Caco-2 (cell line): ENCODE results near the gene CSNK2A3. TPM values are rescaled to one million over a fixed set of nuclear protein-coding genes. Genes with fewer than 3 reads are reported as not detected.

ENCODE experiments used
- BruUV-seq: library from RNA; stranded (reverse); fragments of 400-500 nt; replicated peaks from 2 replicates; lab custom pipeline; 2021; lab: Mats Ljungman, UMichigan
- CTCF ChIA-PET: fragments of 300-600 bp; sonication (Branson Sonifier 250); formaldehyde crosslinking; loops from one replicate; lab custom pipeline; 2022; ENCODE audit warnings: antibody characterized with exemption; lab: Charles Lee
- POLR2A ChIA-PET: fragments of 300-600 bp; sonication (Branson Sonifier 250); formaldehyde crosslinking; loops from one replicate; lab custom pipeline; 2022; ENCODE audit warnings: antibody characterized with exemption; lab: Charles Lee
- DNase-seq, 2 experiments: peaks; one replicate each; pipeline versions ENCODE4 v3.0.0 to v3.0.0-alpha.2; 2020 to 2022
- H3K27me3 ChIP-seq: replicated peaks from 2 replicates; pipeline ENCODE4 v1.6.0; 2011; ENCODE audit warnings: low read length; ENCODE audit not compliant: control insufficient read depth, insufficient read depth
- H3K36me3 ChIP-seq: 2 replicates; pipeline ENCODE4 v1.5.1; 2011; ENCODE audit warnings: low read length; ENCODE audit not compliant: control insufficient read depth, insufficient read depth
- H3K4me1 ChIP-seq: fragments of 250-450 bp; sonication (Bioruptor Pico); 2 replicates; pipeline ENCODE4 v1.5.1; 2020; ENCODE audit warnings: mild to moderate bottlenecking
- H3K4me3 ChIP-seq: 2 replicates; pipeline ENCODE4 v1.5.1; 2011; ENCODE audit warnings: low read depth, mild to moderate bottlenecking, control low read depth, low read length
- H3K9me3 ChIP-seq: fragments of 250-450 bp; sonication (Bioruptor Pico); 2 replicates; pipeline ENCODE4 v1.5.1; 2020; ENCODE audit warnings: mild to moderate bottlenecking, moderate library complexity
- H3K27ac Mint-ChIP-seq: one replicate; pipeline ENCODE4 v1.8.0; 2022; ENCODE audit warnings: mixed read lengths; ENCODE audit not compliant: unreplicated experiment
- H3K27me3 Mint-ChIP-seq: one replicate; pipeline ENCODE4 v1.8.0; 2022; ENCODE audit warnings: mixed read lengths; ENCODE audit not compliant: insufficient read depth, unreplicated experiment
- H3K36me3 Mint-ChIP-seq: one replicate; pipeline ENCODE4 v1.8.0; 2022; ENCODE audit warnings: mild to moderate bottlenecking, mixed read lengths; ENCODE audit not compliant: insufficient read depth, unreplicated experiment
- H3K4me1 Mint-ChIP-seq: one replicate; pipeline ENCODE4 v1.8.0; 2022; ENCODE audit warnings: low read depth, mixed read lengths; ENCODE audit not compliant: unreplicated experiment
- H3K4me3 Mint-ChIP-seq: one replicate; pipeline ENCODE4 v1.8.0; 2022; ENCODE audit warnings: mild to moderate bottlenecking, moderate library complexity, mixed read lengths; ENCODE audit not compliant: unreplicated experiment
- H3K9me3 Mint-ChIP-seq: one replicate; pipeline ENCODE4 v1.8.0; 2022; ENCODE audit warnings: mixed read lengths; ENCODE audit not compliant: unreplicated experiment
- intact Hi-C: fragments of 100-400 bp; cut with micrococcal nuclease; formaldehyde crosslinking; loops from one replicate; pipeline ENCODE4 v1.10.0; 2022; ENCODE audit not compliant: unreplicated experiment
- total RNA-seq: library from RNA; stranded (reverse); gene quantifications from 2 replicates; pipeline ENCODE4 v1.2.3, GENCODE V29; 2022
- TF ChIP-seq, protein P1 (sequence below), 2 experiments: fragments of 200-600 bp in 1 of 2; IDR thresholded peaks; 1 replicate in 1 of 2; 2 replicates in 1 of 2; pipeline versions ENCODE4 v1.5.1 to v1.8.0; 2011 to 2022; ENCODE audit warnings: antibody characterized with exemption in 1 of 2, control low read depth in 1 of 2, inconsistent platforms in 1 of 2, low read depth in 1 of 2, low read length in 1 of 2, mild to moderate bottlenecking in 1 of 2, moderate library complexity in 1 of 2; ENCODE audit not compliant: insufficient read depth in 1 of 2, severe bottlenecking in 1 of 2, unreplicated experiment in 1 of 2

Gene CSNK2A3
- total RNA-seq, 1 experiment from 2014 or later, result 0.75 TPM

DNA sequence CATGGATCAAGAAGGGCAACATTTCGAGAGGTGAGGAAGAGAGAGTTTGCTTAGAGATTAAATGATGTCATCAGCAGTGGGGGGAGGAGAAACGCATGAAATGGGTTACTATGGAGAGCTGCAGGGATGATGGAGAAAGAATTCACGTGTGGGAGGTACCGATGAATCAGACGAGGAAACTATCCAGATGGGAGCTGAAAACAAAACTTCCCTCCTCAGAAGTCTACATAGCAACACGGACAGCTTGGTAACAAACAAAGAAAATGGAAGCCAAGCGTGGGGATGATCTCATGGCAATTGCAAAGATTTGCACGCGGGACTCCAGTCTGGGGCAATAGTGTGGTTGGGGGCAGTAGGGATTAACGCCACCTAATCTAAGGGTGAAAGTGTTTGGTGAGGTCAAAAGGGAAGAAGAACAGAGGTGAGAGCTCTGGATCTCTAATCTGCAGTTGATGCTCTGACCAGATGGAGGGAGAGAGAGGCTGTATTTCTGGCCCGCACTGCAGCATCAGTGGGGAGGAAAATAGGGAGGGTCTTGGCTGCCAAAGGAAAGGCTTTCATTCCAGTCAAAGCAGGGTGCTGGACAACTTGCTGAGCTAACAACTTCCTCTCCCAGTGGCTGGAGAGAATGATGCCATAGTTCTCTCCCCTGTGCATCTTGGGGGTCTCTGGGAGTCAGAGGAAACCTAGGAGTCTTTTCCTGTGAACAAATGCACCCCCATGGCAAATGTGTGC is 43.4 kb upstream of the CSNK2A3 start:
- no TSS peak for BruUV-seq
- no peaks in the 10 kb centered on the region for H3K9me3 ChIP-seq
- Mint-ChIP-seq H3K27ac (no peak overlapping the region), H3K4me1 (no peaks in the 10 kb centered on the region), H3K9me3 (no peaks in the 10 kb centered on the region), H3K27me3 (peaks cover 16% of the 10 kb centered on the region), H3K4me3 (no peak overlapping the region), H3K36me3 (no peaks in the 10 kb centered on the region)
- H3K4me3 ChIP-seq, result no peak overlapping the region
- H3K36me3 ChIP-seq, result no peaks in the 10 kb centered on the region
- intact Hi-C loops, result no loop called here
- DNase-seq, result no peak
- no peaks in the 10 kb centered on the region for H3K4me1 ChIP-seq
- POLR2A ChIA-PET, result no interaction called here
- TF ChIP-seq, protein P1, sequence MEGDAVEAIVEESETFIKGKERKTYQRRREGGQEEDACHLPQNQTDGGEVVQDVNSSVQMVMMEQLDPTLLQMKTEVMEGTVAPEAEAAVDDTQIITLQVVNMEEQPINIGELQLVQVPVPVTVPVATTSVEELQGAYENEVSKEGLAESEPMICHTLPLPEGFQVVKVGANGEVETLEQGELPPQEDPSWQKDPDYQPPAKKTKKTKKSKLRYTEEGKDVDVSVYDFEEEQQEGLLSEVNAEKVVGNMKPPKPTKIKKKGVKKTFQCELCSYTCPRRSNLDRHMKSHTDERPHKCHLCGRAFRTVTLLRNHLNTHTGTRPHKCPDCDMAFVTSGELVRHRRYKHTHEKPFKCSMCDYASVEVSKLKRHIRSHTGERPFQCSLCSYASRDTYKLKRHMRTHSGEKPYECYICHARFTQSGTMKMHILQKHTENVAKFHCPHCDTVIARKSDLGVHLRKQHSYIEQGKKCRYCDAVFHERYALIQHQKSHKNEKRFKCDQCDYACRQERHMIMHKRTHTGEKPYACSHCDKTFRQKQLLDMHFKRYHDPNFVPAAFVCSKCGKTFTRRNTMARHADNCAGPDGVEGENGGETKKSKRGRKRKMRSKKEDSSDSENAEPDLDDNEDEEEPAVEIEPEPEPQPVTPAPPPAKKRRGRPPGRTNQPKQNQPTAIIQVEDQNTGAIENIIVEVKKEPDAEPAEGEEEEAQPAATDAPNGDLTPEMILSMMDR (IDR thresholded peaks at IDR 0.05; ENCODE audit: insufficient read depth in 1 of 2, low read depth in 1 of 2, low read length in 1 of 2, severe bottlenecking in 1 of 2, unreplicated experiment in 1 of 2), result no peak
- CTCF ChIA-PET, result no interaction called here
- H3K27me3 ChIP-seq, result no peaks in the 10 kb centered on the region; the same call in 1 of the 2 replicates

DNA sequence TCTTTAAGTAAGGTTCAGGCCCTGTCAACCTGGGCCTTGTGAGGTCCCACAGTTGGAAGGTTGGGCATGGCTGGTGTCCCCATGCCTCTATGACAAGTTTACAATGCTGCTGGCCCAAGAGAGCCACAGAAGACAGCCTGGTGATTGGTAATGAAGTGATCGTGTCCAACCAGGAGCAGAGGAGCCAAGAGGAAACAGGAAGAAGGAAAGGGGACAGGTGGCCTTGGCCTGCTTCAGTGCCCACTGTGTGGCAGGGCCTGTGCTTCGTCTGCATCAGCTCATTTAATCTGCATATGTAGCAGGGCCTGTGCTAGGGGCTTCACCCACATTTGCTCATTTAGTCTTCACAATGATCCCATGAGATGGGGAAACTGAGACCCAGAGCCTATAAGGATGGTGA is 42.1 kb upstream of the CSNK2A3 start:
- ChIA-PET POLR2A (no interaction called here), CTCF (no interaction called here)
- TF ChIP-seq, protein P1 (IDR thresholded peaks at IDR 0.05; ENCODE audit: insufficient read depth in 1 of 2, low read depth in 1 of 2, low read length in 1 of 2, severe bottlenecking in 1 of 2, unreplicated experiment in 1 of 2), result no peak
- Mint-ChIP-seq H3K36me3 (no peaks in the 10 kb centered on the region), H3K4me1 (no peaks in the 10 kb centered on the region), H3K4me3 (no peak overlapping the region), H3K9me3 (no peaks in the 10 kb centered on the region), H3K27ac (no peak overlapping the region), H3K27me3 (peaks cover 20% of the 10 kb centered on the region)
- Histone ChIP-seq H3K36me3 (no peaks in the 10 kb centered on the region), H3K4me3 (no peak overlapping the region), H3K9me3 (no peaks in the 10 kb centered on the region), H3K4me1 (no peaks in the 10 kb centered on the region), H3K27me3 (no peaks in the 10 kb centered on the region; the same call in 1 of the 2 replicates)
- no TSS peak for BruUV-seq
- intact Hi-C loops, result no loop called here
- DNase-seq, result no peak

DNA sequence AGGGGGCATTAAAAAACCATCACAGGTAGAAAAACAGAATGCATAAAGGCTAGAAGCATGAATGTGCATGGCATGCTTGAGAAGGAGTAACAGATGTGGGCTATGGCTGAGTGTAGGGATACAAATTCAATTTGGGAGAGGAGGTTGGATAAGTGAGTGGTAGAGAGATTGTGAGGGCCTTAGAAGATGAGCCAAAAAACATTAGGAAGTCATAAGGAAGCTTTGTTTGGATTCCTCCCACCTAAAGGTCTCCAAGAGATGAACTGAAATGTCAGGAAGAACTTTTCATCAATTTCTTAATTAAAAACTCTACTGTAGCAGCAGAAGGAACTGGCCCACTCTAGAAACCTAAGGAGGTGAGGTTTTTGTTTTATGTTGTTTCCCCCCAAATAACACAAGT is 41.2 kb upstream of the CSNK2A3 start:
- intact Hi-C loops, result no loop called here
- POLR2A ChIA-PET, result no interaction called here
- H3K9me3 Mint-ChIP-seq, result no peaks in the 10 kb centered on the region
- TF ChIP-seq, protein P1 (IDR thresholded peaks at IDR 0.05; ENCODE audit: insufficient read depth in 1 of 2, low read depth in 1 of 2, low read length in 1 of 2, severe bottlenecking in 1 of 2, unreplicated experiment in 1 of 2), result no peak
- peaks cover 20% of the 10 kb centered on the region for H3K27me3 Mint-ChIP-seq
- no peaks in the 10 kb centered on the region; the same call in 1 of the 2 replicates for H3K27me3 ChIP-seq
- H3K4me3 Mint-ChIP-seq, result no peak overlapping the region
- no peaks in the 10 kb centered on the region for H3K36me3 Mint-ChIP-seq
- CTCF ChIA-PET, result no interaction called here
- no peaks in the 10 kb centered on the region for H3K9me3 ChIP-seq
- H3K4me1 ChIP-seq, result no peaks in the 10 kb centered on the region
- H3K4me3 ChIP-seq, result no peak overlapping the region
- DNase-seq, result no peak
- H3K36me3 ChIP-seq, result no peaks in the 10 kb centered on the region
- no peak overlapping the region for H3K27ac Mint-ChIP-seq
- BruUV-seq, result no TSS peak
- no peaks in the 10 kb centered on the region for H3K4me1 Mint-ChIP-seq
